ENCODE measurements around the gene PDC. TPM values are rescaled to one million over a fixed set of nuclear protein-coding genes. Genes with fewer than 3 reads are reported as not detected.

The PDC gene
- total and polyA plus RNA-seq, 10 of the 15 experiments (the other 5 are each of a cell fraction or from before 2014, with no cell fraction given): 0.11 TPM; not detected in 9

DNA sequence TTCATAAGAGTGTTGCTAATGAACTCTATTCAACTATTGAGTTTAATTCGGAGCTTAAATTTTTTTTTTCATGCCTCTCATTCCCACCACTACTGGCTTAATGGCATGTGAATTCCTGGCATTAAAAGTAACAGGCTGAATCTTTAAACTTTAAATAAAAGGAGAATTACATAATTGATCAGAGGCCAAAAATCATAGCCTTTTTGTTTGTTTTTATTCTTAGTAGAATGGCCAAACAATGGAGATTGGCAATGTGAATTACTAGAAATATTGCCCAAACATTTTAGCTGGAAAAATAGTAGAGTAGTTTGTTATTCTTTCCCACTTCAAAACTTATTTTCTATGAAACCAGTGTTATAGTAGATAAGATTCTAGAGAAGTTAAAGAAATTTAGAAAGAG is 25.1 kb upstream of the PDC start:
- Histone ChIP-seq H3K4me3 (no peak overlapping the region), H3K4me1 (ENCODE audit: control insufficient read depth, insufficient read depth, low read length) (no peaks in the 10 kb centered on the region), H3K4me2 (ENCODE audit: control insufficient read depth, insufficient read depth) (no peak overlapping the region), H3K9ac (ENCODE audit: control insufficient read depth, insufficient read depth, low read length) (no peak overlapping the region), H3K9me3 (replicated peaks; ENCODE audit: control insufficient read depth, insufficient read depth, low read length) (no peaks in the 10 kb centered on the region), H4K20me1 (ENCODE audit: control insufficient read depth, insufficient read depth) (no peaks in the 10 kb centered on the region), H3K79me2 (ENCODE audit: control insufficient read depth, insufficient read depth, low read length) (no peaks in the 10 kb centered on the region), H3K36me3 (ENCODE audit: control insufficient read depth in 2 of 2, insufficient read depth in 2 of 2, low read length in 1 of 2) (no peaks in the 10 kb centered on the region), H3K27me3 (replicated peaks in 1 of 2; ENCODE audit: control insufficient read depth in 2 of 2, insufficient read depth in 2 of 2, low read length in 1 of 2) (no peaks in the 10 kb centered on the region), H3K27ac (ENCODE audit: control insufficient read depth, insufficient read depth) (no peak overlapping the region), H2AFZ (ENCODE audit: control insufficient read depth, low read depth, low read length) (no peak overlapping the region)
- WGBS (ENCODE audit: insufficient coverage, insufficient replicate concordance, low lambda C conversion rate, missing lambda C conversion rate): 100% methylated on average over 1 of the region's 1 CpG
- in situ Hi-C loops (cut with MboI) (loop anchor here (10.0 kb wide), 1 partner anchor 319 kb away; no protein-coding TSS in a partner anchor), intact Hi-C loops (cut with micrococcal nuclease; ENCODE audit: unreplicated experiment) (no loop called here)
- DNase-seq (ENCODE audit: low read depth, low spot score) (no peak), ATAC-seq (no peak), FAIRE-seq (no peak)
- ChIA-PET POLR2A (no interaction called here), SMC1A (ENCODE audit: uncharacterized antibody, unreplicated experiment) (interaction anchor here (0.8 to 1.9 kb wide), 3 partner anchors 27 to 501 kb away, joined by 3 to 4 read pairs (median 3); no protein-coding TSS in a partner anchor), RAD21 (ENCODE audit: unreplicated experiment) (interaction anchor here (0.8 to 1.6 kb wide), 2 partner anchors 119 to 319 kb away, joined by 3 read pairs; no protein-coding TSS in a partner anchor), CTCF (interaction anchor here (0.7 to 2.9 kb wide), 4 partner anchors 12 to 502 kb away, joined by 3 to 10 read pairs (median 3); no protein-coding TSS in a partner anchor)
- no TSS peak for BruUV-seq (replicated peaks)
- no peak for TF ChIP-seq KLF5 (IDR thresholded peaks at IDR 0.05; ENCODE audit: partially characterized antibody)
- TF ChIP-seq LARP7 (IDR thresholded peaks at IDR 0.05): no peak
- TF ChIP-seq IKZF1 (conservative IDR thresholded peaks at IDR 0.05): no peak
- TF ChIP-seq ZBTB40 (IDR thresholded peaks at IDR 0.05; ENCODE audit: borderline replicate concordance): no peak
- no peak for TF ChIP-seq CBX5 (IDR thresholded peaks at IDR 0.05; ENCODE audit: low read depth)
- TF ChIP-seq, protein P1, sequence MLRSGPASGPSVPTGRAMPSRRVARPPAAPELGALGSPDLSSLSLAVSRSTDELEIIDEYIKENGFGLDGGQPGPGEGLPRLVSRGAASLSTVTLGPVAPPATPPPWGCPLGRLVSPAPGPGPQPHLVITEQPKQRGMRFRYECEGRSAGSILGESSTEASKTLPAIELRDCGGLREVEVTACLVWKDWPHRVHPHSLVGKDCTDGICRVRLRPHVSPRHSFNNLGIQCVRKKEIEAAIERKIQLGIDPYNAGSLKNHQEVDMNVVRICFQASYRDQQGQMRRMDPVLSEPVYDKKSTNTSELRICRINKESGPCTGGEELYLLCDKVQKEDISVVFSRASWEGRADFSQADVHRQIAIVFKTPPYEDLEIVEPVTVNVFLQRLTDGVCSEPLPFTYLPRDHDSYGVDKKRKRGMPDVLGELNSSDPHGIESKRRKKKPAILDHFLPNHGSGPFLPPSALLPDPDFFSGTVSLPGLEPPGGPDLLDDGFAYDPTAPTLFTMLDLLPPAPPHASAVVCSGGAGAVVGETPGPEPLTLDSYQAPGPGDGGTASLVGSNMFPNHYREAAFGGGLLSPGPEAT (IDR thresholded peaks at IDR 0.05; ENCODE audit: low read depth): no peak
- TF ChIP-seq FOS (IDR thresholded peaks at IDR 0.05; ENCODE audit: borderline replicate concordance, extremely low read depth, insufficient read length): no peak
- TF ChIP-seq, protein P2, sequence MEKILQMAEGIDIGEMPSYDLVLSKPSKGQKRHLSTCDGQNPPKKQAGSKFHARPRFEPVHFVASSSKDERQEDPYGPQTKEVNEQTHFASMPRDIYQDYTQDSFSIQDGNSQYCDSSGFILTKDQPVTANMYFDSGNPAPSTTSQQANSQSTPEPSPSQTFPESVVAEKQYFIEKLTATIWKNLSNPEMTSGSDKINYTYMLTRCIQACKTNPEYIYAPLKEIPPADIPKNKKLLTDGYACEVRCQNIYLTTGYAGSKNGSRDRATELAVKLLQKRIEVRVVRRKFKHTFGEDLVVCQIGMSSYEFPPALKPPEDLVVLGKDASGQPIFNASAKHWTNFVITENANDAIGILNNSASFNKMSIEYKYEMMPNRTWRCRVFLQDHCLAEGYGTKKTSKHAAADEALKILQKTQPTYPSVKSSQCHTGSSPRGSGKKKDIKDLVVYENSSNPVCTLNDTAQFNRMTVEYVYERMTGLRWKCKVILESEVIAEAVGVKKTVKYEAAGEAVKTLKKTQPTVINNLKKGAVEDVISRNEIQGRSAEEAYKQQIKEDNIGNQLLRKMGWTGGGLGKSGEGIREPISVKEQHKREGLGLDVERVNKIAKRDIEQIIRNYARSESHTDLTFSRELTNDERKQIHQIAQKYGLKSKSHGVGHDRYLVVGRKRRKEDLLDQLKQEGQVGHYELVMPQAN (conservative IDR thresholded peaks at IDR 0.05): no peak
- TF ChIP-seq, protein P3, sequence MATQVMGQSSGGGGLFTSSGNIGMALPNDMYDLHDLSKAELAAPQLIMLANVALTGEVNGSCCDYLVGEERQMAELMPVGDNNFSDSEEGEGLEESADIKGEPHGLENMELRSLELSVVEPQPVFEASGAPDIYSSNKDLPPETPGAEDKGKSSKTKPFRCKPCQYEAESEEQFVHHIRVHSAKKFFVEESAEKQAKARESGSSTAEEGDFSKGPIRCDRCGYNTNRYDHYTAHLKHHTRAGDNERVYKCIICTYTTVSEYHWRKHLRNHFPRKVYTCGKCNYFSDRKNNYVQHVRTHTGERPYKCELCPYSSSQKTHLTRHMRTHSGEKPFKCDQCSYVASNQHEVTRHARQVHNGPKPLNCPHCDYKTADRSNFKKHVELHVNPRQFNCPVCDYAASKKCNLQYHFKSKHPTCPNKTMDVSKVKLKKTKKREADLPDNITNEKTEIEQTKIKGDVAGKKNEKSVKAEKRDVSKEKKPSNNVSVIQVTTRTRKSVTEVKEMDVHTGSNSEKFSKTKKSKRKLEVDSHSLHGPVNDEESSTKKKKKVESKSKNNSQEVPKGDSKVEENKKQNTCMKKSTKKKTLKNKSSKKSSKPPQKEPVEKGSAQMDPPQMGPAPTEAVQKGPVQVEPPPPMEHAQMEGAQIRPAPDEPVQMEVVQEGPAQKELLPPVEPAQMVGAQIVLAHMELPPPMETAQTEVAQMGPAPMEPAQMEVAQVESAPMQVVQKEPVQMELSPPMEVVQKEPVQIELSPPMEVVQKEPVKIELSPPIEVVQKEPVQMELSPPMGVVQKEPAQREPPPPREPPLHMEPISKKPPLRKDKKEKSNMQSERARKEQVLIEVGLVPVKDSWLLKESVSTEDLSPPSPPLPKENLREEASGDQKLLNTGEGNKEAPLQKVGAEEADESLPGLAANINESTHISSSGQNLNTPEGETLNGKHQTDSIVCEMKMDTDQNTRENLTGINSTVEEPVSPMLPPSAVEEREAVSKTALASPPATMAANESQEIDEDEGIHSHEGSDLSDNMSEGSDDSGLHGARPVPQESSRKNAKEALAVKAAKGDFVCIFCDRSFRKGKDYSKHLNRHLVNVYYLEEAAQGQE (IDR thresholded peaks at IDR 0.05; ENCODE audit: low read depth, low read length): no peak
